Kidney (tissue), 14 donors: ENCODE data around the gene ZNF839. TPM values are rescaled to one million over a fixed set of nuclear protein-coding genes. Genes with fewer than 3 reads are reported as not detected.

Experiments used
- DNase-seq, 5 donors: peaks; one replicate each; pipeline ENCODE4 v3.0.0-alpha.2; 2013 to 2020
- FAIRE-seq: peaks from 2 replicates; lab custom pipeline; 2012; peaks lifted over from hg19 to GRCh38; lab: Jason Lieb, UNC
- H3K27ac ChIP-seq, 2 donors: one replicate each; pipeline ENCODE4 v1.7.0; 2013; ENCODE audit warnings: low read depth in 2 of 2, low read length in 2 of 2, inconsistent platforms in 1 of 2
- H3K27me3 ChIP-seq: one replicate; pipeline ENCODE4 v1.7.1; 2013; ENCODE audit warnings: low read length, inconsistent platforms; ENCODE audit not compliant: control insufficient read depth, insufficient read depth
- H3K36me3 ChIP-seq, 3 donors: one replicate each; pipeline versions ENCODE4 v1.7.0 to v1.7.1; 2013; ENCODE audit warnings: low read length in 3 of 3, control low read depth in 1 of 3, inconsistent platforms in 1 of 3; ENCODE audit not compliant: insufficient read depth in 3 of 3, control insufficient read depth in 2 of 3
- H3K4me1 ChIP-seq, 3 donors: one replicate each; pipeline versions ENCODE4 v1.7.0 to v1.7.1; 2013; ENCODE audit warnings: low read length in 3 of 3, inconsistent platforms in 1 of 3, low read depth in 1 of 3; ENCODE audit not compliant: control insufficient read depth in 2 of 3, insufficient read depth in 2 of 3
- H3K4me3 ChIP-seq, 3 donors: one replicate each; pipeline versions ENCODE4 v1.7.0 to v1.8.1; 2013; ENCODE audit warnings: low read length in 3 of 3, control low read depth in 1 of 3, inconsistent platforms in 1 of 3
- H3K9ac ChIP-seq, 3 donors: one replicate each; pipeline versions ENCODE4 v1.7.0 to v1.7.1; 2013; ENCODE audit warnings: low read length in 3 of 3, control low read depth in 1 of 3, inconsistent platforms in 1 of 3
- H3K9me3 ChIP-seq, 3 donors: one replicate each; pipeline versions ENCODE4 v1.7.0 to v1.7.1; 2013; ENCODE audit warnings: low read length in 3 of 3, control low read depth in 1 of 3, inconsistent platforms in 1 of 3; ENCODE audit not compliant: control insufficient read depth in 2 of 3, insufficient read depth in 1 of 3
- CTCF ChIP-seq: IDR thresholded peaks from 3 replicates; pipeline ENCODE4 v1.5.1; 2012; ENCODE audit warnings: mild to moderate bottlenecking, moderate library complexity, borderline replicate concordance; ENCODE audit not compliant: insufficient read depth; ENCODE audit errors: extremely low read depth
- intact Hi-C: fragments of 100-400 bp; cut with DNase I; formaldehyde crosslinking; loops from one replicate; pipeline ENCODE4 v1.11.1; 2022
- polyA plus RNA-seq: library from polyadenylated mRNA; stranded (reverse); fragments of 350-450 nt; fragmentation: Illumina TruSeq; extraction: RNeasy Lipid Tissue Mini Kit (QIAGEN cat#74804); gene quantifications from one replicate; pipeline ENCODE4 v1.2.3, GENCODE V29; 2014; ENCODE audit warnings: low read depth, low replicate concordance; ENCODE audit not compliant: insufficient read depth
- total RNA-seq: library from RNA; stranded (reverse); fragmentation: NEBNext Ultra II Directional; extraction: Animal tissue kit (Norgen Biotek cat#: 25700); gene quantifications from one replicate; pipeline ENCODE4 v1.2.1, GENCODE V29; 2021
- donor health status: control.
- donor health status: control.
- donor health status: control.
- donor health status: control.
- donor health status: control.
- donor health status: DM: yes; HTN: yes; CAD: no.
- donor health status: Normal renal cell carcinoma (clear cell type).

Gene ZNF839
- total and polyA plus RNA-seq, 2 donors from 2014 or later: 7.8 to 15.8 TPM

- no peak for TF ChIP-seq CTCF
- no peak overlapping the region for H3K27ac ChIP-seq
- intact Hi-C loops: no loop called here
- H3K9ac ChIP-seq: no peak overlapping the region
- H3K4me1 ChIP-seq: no peaks in the 10 kb centered on the region
- H3K4me3 ChIP-seq: no peak overlapping the region
- FAIRE-seq: no peak
- no peaks in the 10 kb centered on the region for H3K27me3 ChIP-seq
- DNase-seq: no peak
- H3K9me3 ChIP-seq: no peaks in the 10 kb centered on the region
- peaks cover 6 to 35% (median 25%) of the 10 kb centered on the region in 3 donors for H3K36me3 ChIP-seq
Measured at GRCh38 chr14:102356280-102356679, 36.7 kb downstream of the ZNF839 start.

GRCh38 chr14:102359341-102359740 lies 39.8 kb downstream of the ZNF839 start:
- no peak for FAIRE-seq

DNA sequence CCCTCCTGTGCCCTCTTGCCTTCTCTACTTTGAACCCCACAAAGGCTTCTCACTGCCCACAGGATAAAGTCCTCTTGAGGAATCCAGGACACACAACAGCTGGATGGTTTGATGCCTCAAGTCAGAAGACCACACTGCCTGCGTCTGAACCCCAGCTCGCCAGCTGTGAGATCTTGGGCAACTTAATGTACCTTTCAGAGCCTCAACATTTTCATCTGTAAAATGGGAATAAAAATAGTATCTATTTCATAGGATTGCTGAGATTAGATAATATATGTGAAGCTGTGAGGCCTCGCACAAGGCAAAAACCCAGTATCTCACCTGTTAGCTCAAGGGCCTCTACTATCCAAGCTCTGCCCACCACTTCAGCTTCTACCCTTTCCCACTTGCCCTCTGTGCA lies 40.8 kb downstream of the ZNF839 start:
- Histone ChIP-seq H3K4me3 (no peak overlapping the region), H3K27me3 (no peaks in the 10 kb centered on the region), H3K9me3 (no peaks in the 10 kb centered on the region), H3K36me3 (peaks cover 2 to 23% (median 15%) of the 10 kb centered on the region in 3 donors), H3K4me1 (peaks cover 0 to 17% (median 12%) of the 10 kb centered on the region in 3 donors), H3K27ac (no peak overlapping the region), H3K9ac (no peak overlapping the region)
- intact Hi-C loops: no loop called here
- FAIRE-seq (no peak), DNase-seq (no peak)
- no peak for TF ChIP-seq CTCF

More at GRCh38 chr14:102359341-102359740, 39.8 kb downstream of the ZNF839 start:
- Histone ChIP-seq H3K36me3 (peaks cover 2 to 24% (median 15%) of the 10 kb centered on the region in 3 donors), H3K4me3 (no peak overlapping the region), H3K27ac (no peak overlapping the region), H3K9me3 (no peaks in the 10 kb centered on the region), H3K9ac (no peak overlapping the region), H3K4me1 (peaks cover 0 to 17% (median 11%) of the 10 kb centered on the region in 3 donors), H3K27me3 (no peaks in the 10 kb centered on the region)
- no peak for TF ChIP-seq CTCF
- intact Hi-C loops: no loop called here
- no peak for DNase-seq

DNA sequence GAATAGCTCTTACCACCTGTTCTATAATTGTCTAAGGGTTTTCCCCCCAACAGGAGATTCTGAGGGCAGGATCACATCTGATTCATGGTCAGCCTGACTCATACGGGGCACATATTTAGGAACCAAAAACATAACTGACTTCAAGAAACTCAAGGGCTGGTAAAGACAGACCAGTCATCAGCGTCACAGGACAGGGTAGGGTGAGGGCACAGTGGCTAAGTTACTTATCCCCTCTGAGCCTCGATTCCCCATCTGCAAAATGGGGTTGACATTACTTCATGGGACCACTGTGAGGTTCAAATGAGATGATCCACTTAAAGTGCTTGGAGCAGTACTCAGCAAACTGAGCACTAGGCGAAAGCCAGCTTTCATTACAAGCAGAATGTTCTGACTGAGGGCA lies 42.5 kb downstream of the ZNF839 start:
- peak overlapping the region; percentile 83 to 94 (median 84) for H3K4me3 ChIP-seq
- no peak for DNase-seq
- no peaks in the 10 kb centered on the region for H3K27me3 ChIP-seq
- H3K9me3 ChIP-seq: no peaks in the 10 kb centered on the region
- peaks cover 0 to 9% (median 7%) of the 10 kb centered on the region in 3 donors for H3K36me3 ChIP-seq
- no peak for TF ChIP-seq CTCF
- no peak for FAIRE-seq
- peak overlapping the region; percentile 71 to 73 for H3K27ac ChIP-seq
- H3K4me1 ChIP-seq: peaks cover 0 to 17% (median 12%) of the 10 kb centered on the region in 3 donors
- intact Hi-C loops: no loop called here
- H3K9ac ChIP-seq: peak overlapping the region; percentile 81 to 97 (median 95)
